Middle frontal gyrus (tissue), 1 donor: ENCODE data around the gene SULT4A1.
"Not testable (repeated sequence)": the region's sequence is repeated elsewhere in the genome, so short reads cannot be mapped to it uniquely, and the experiment has no call there.

Experiments used
- DNase-seq: peaks from one replicate; pipeline ENCODE4 v3.0.0-alpha.2; 2015; ENCODE audit warnings: low spot score; ENCODE audit errors: extremely low spot score

SULT4A1 gene

DNA sequence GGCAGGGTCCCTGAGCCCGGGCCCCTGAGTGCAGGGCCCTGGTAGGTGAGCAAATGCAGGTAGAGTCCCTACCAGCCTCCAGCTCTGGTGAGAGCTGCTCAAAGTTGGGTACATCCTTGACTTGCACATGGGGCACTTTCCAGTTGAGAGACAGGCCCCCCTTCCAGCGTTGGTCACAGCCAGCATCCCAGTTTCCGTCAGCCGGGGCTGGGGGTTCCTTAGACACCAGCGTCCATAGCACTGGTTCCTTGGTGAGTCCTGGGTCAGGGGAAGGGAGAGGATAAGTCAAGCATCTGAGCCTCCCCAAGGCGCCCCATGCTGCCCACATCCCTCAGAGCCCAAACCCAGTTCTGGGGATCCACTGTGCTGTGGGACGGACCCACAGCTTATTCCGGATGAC, 23.9 kb upstream of the SULT4A1 start:
- no peak for DNase-seq

DNA sequence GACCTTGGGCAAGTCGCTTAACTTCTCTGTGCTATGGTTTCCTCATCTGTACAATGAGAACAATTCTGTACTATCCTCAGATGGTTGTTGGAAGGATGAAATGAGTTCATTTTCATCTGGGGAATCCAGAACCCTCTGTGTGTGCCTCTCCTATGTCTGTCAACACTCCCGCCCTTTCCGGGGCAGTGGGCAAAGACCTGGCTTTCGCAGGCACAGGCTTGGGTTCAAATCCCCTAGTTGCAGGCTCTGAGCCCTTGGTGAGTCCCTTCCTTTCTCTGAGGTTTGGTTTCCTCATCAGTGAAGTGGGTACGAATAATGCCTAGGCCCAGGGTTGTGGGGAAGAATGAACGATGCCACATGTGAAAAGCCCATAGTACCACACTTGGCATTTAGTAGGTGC, 23.5 kb upstream of the SULT4A1 start:
- no peak for DNase-seq

DNA sequence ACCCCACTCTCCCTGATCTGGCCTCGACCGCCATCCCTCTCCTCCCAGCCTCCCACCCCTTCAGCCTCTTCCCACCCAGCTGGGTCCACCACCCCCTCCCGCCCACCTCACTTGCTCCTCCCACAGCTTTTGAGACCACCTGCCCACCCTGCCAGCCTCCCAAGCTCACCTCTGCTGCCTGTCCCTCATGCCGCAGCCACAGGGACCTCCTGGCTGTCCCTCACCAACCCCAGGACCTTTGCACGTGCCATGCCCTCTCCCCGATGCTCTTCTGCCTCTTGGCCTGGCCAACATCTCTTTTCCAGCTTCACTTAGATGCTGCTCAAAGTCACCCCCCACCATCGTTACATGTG, 23.0 kb upstream of the SULT4A1 start:
- DNase-seq: no peak

DNA sequence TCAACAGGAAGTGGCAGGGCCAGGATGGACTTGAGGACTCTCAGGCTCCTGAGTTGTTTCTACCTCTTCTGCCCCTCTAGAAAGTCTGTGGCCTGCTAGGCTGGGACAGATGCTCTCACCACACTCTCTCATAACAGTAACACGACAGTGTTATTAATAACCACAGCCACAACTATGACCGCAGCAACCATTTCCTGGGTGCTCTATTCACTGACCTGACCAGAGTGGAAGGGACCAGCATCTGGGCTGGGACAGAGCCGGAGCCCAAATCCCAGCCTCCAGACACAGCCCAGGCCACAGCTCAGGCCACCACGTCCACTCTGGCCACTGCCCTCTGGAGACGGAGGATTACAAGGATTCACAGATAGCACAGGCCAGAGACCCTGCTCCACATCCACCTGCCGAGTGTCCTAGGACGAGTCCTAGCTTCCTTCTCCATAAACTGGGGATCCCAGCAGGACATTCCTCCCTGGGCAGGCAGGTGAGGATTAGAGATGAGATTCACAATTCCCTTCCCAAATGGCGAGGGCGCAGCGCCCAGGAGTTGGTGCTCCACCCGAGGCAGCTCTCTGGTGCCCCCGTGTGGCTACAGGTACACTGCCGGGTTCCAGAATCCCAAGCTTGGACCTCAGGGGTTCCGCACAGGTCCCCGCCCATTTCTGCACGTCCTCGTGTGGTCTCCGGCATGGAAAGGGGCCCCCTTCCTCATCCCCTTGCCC, 22.4 kb upstream of the SULT4A1 start:
- DNase-seq: no peak

DNA sequence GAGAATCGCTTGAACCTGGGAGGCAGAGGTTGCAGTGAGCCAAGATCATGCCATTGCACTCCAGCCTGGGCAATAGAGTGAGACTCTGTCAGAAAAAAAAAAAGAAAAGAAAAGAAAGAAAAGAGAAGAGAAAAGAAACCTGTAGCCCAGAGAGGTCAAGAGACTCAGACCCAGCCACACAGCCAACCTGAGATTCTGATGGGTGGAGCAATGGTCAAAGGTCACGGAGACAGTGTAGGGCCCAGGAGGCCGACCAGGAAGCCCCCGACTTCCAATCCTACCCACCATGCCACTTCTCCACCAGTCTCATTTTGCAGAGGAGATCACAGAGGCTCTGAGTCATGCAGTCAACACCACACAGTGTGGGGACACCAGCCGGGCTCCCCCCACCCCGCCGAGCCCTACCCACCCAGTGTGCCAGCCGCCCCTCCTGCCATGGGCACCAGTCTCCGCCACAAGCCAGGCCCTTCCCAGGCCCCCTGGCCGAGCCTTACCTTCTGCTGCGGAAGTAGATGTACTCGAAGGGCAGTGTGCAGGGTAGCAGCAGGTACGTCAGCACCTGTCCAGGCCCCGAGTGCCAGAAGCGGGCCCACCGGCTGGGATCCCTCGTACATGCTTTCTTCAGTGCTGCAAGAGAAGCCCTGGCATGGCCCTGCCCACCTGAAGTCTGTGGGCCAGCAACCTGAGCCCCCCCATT, 21.6 kb upstream of the SULT4A1 start:
- DNase-seq: no peak

DNA sequence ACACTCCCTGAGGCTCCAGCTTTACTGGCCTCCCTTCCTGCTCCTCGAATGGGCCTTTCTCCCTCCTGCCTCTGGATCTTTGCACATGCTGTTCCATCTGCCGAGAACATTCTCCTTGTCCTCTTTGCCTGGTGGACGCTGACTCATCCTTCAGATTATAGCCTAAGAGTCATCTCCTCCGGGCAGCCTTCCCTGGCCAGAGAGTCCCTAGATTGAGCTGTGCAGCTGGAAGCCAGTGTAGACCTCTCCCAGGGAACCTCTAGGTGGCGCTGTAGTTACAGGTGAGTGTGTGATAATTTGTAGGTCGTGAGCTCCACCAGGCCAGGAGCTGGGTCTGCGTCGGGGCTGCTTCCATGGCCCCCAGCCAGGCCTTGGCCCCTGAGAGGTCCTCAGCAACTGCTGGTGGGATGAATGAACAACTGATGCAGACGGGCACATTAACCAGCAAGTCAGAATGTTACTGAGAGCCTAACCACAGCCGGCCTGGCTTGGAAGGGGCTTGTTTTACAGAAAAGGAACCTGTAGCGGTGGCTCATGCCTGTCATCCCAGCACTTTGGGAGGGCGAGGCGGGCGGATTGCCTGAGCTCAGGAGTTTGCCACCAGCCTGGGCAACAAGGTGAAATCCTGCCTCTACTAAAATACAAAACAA, 20.8 kb upstream of the SULT4A1 start:
- no peak for DNase-seq

DNA sequence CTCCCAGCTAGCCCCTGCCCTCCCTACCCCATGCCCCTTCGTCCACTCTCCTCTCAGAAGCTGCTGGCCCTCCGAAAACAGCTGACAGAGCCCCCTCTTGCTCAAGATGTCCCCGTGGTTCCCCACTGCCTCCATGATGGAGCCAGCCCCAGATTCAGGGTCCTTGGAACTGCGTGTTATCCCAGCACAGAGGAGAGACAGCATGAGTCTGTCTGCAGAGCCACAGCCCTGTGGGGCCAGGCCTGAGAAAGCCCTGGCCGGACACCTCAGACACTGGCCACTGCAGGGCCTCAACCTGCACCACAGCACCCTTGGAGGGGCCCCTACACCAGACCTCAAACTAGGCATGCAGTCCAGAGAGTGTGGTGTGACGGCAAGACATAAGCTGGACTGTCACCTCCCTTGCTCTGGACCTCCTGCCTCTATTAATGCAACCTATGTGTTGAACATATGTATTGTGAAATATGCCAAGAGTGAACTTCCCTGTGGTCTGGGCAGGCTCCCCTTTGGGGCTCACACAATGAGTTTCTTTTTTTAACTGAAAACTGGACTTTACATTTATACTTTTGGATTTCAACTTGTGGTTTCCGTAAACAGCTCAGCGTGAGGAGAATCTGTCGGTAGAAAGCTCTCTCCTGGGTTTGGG, 19.9 kb upstream of the SULT4A1 start:
- no peak for DNase-seq

DNA sequence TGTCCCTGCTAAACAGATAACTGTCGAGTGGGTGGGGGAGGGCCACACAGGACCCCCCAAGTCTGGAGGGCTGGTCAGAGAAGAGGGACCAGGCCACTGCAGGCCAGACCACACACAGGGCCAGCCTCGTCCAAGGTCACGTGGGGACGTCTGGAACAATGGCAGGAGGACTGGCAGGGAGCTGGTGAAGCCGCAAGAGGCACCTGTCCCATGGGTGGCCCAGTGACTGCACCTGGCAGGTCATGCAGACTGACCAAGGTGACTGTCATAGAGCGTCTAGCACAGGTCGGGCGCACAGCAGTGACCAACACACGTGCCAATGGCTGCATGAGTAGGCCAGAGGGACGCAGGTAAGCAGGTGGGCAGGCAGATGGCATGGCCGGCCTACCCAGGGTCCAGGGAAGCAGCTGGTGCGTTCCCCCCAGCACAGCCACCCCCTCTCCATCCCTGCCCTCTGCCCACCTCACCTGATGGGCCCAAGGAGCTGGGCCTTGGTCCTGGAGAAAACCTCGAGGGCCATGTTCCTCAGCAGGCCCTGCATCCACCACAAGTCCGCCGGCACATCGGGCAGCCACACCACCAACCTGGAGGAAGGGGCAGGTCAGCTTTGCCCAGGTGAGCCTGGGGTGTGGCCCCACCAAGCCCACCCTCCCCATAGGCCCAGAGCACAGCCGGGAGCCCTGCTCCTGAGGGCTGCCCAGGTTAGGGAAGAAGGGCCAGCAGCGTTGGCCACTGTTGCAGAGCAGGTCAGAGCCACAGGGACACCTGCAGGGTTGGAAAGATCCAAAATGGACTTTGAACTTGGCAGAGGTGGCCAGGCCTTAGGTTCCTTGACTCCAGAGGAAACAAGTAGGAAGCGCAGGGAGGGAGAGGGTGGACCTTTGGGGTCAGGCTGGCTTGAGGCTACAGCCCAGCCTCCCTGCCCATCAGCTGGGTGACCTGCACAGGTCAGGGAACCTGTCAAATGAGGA, 19.1 kb upstream of the SULT4A1 start:
- no peak for DNase-seq

DNA sequence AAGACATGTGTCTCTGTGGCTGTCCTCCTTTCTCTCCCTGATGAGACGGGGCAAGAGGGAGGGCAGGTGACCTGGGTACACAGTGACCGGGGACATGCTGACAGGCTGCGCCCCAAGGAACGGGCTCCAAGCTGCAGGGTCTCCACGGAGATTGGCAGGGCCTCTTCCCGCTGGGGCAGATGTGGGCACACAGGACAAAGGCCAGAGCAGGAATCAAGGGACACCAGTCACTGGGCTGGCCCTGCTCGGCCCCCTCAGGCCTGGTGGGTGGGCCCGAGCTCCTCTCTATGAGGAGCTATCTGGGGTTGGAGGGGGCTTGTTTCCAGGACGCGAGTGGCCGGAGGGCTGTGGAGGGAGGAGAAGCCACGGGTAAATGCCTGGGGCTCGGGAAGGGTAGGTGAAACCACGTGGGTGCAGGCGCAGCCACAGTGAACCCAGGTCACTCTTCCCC, 18.3 kb upstream of the SULT4A1 start:
- no peak for DNase-seq

DNA sequence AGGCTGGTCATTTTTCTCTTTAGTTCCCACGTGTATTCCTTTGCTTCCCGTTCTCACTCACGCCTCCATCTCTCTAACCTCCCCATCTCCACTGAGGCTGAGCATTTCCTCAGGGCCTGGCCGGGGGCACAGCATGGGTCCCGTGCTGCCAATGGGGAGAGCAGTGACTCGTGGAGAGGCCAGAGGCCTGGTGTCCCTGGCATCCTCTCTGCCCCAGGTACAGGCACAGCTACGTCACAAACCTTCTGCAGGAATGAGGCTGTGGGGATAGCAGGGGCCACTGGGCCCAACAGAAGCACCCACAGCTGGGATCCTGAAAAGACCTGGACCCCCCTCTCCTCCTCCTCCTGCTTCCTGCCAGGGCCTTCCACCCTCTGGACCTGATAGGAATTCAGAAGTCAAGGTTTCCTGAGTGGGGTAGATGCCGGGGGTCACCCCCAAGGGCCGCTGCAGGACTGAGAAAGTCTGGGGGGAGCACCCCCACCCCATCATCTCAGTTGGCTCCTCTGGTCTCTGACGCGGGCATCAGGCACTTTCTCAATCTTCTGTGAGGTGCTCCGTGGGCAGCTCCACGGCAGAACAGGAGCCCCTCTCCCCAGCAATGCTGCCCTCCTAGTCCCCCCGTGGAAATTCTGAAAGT, 17.7 kb upstream of the SULT4A1 start:
- no peak for DNase-seq

DNA sequence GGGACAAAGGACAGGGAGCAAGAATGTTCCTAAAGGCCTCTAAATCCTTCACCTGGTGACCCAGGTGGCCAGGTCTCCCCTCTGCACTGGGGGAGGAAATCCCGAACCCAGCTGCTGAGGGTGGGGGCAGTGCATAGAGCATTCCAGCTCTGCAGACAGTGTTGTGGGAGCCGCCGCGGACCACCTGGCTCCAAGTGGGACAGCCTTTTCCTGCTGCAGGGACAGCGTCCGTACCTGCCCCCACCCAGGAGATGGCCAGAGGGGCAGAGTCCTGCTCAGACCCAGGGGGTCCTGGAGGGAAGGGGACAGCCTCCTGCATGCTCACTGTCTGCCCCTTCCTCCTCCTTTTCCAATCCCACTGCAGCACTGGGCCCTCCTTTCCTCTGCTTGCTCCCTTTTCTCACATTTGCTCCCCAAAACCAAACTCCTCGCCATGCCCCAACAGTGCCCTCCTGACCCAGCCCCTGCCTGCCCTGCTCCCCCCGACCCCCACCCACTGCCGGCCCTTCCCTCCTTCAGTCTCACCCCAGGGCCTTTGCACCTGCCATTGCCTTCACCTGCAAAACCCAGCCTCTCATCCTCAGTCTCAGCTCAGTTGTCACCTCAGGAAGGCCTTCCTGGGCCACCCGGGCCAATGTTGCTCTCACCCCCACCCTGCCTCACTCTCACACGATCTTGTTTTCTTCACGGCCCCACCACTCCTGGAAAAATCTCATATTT, 16.7 kb upstream of the SULT4A1 start:
- no peak for DNase-seq

DNA sequence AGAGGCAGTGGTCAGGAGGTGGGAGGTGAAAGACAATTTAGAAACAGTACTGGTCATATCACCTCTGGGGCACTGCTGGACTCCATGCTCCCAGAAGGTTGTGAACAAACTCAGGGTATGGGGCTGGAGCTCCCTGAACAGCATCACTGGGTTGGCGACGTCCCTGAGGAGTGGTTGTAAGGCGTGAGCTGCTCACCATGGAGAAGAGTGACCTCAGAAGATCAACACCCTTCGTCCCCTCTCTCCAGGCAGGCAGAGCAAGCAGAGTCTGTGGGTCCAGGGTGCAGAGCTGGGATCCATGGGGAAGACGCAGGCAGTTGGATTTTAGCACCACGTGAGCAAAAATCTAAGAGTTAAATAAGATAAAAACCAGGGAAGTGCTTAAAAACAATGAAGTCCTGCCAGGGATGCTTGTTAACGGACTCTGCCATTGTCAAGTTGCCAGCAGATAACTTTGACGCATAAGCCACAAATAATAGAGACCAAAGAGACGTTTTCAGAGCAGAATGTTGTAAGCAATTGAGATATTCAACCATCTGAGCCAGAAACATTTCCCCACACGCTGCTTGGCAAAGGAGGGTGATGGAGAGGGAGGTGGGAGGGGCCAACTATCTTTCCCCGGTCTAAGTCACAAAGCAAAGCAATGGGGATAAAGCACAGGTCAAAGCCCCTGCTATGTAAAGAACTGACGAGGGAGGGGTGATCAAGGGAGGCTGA, 15.9 kb upstream of the SULT4A1 start:
- no peak for DNase-seq

DNA sequence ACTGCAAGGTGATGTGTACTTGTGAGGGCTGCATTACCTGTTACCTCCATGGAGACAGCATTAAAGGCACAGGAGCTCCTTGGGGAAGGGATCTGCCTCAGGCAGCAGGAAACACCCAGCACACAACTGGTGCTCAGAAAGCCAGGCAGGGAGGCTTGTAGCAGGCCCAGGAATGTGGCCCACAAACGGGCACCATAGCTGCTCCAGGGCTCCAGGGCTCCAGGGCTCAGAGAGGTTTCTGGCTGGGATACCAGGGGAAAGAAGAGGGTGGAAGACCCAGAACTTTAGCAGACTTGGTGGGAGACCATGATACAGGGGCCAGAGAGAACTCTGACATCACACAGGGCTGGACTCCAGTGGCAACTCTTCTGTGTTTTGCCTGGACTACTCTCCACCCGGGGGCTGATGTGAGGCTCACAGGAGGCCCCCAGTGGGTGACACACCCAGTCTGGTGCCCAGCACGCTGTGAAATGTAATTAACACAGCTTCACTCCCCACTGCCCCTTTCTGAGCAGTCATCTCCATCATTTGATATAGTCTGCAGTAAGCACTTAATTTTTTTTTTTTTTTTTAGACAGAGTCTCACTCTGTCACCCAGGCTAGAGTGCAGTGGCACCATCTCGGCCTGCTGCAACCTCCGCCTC, 14.7 kb upstream of the SULT4A1 start:
- DNase-seq: no peak

DNA sequence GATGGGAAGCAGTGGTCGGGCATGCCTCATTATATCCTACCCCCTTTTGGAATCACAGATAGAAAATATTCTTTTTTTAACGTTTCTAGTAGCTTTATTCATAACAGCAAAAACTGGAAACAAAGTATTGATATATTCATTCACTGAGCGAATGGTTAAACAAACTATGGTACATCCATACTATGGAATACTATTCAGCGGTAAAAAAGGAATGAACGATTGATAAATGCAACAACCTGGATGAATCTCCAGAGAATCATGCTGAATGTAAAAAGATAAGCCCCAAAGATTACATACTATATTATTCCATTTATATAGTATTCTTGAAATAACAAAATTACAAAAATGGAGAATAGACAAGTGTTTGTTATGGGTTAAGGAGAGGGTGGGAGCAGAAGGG, 7.5 kb upstream of the SULT4A1 start:
- no peak for DNase-seq

DNA sequence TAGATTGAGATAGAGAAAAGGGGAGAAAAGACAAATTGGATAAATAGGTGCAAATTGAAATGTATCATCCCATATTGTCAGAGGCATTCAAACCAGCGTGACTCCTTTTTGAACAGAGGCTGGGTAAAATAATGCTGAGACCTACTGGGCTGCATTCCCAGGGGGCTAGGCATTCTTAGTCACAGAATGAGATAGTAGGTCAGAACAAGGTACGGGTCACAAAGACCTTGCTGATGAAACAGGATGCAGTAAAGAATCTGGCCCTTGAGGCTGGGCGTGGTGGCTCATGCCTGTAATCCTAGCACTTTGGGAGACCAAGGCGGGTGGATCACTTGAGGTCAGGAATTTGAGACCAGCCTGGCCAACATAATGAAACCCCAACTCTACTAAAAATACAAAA, 6.7 kb upstream of the SULT4A1 start:
- DNase-seq: not testable (repeated sequence)

DNA sequence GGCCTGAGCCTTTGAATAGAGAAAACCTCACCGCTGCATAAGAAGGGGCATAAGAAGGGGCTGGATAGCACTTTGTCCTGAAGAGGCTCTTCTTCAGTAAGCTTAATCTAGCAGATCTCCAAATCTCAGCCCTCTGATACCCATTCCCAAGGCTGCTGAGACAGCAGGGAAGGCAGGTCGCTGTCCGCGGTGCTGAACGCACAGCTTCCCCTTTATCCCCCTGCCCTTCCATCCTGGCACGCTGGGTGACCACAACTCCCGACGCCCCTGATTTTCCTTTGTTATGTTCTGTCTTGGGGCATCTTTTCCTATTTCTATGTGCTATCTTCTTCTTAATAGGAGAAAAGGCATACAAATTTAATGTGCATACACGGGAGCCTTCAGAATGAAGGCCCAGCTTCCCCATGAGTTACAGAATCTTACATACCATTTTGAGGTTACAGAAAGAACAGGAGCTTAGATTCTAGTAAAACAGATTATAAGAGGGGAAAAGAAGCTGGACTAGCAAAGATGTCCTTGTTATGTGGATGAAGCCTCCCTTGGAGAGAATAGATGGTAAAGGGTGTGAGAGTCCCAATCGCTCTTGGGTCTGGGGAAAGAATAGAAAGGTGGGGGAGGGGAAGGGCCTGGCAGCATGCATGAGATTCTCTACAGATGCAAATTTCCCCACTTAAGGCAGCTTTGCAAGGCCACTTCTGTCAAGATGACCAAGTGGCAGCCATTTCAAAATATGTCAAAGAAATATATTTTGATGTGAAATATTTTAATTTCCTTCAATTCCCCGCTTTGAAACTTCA, 5.7 kb upstream of the SULT4A1 start:
- no peak for DNase-seq

DNA sequence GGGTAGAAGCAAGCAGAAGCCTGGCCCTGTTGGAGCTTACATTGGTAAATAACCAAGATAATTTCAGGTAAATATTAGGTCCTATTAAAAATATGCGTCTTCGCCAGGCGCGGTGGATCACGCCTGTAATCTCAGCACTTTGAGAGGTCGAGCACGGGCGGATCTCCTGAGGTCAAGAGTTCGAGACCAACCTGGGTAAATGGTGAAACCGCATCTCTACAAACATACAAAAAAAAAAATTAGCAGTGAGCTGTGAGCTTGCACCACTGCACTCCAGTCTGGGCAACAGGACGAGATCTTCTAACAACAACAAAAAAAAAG, 529 bp upstream of the SULT4A1 start:
- no peak for DNase-seq

DNA sequence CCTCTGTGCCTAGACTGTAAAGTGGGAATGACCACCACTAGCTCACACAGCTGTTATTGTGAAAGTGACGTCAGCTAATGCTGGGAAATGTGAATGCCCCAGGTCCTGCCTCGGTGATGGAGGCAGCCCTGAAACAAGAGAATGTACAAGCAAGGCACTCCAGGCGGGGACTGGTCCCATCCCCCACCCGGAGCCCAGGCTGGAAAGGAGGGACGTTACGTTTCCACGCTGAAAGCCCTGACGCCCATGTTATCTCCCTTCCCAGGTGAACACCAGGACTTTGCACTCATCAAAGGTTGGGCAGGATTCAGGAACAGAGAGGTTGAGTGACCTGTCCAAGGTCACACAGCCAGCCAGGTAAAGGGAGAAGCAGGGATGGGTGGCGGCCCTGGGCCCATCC, 784 bp downstream of the SULT4A1 start:
- no peak for DNase-seq
